Ovary (tissue), 9 donors: ENCODE data around the gene SIAH3. TPM values are rescaled to one million over a fixed set of nuclear protein-coding genes. Genes with fewer than 3 reads are reported as not detected.

Experiments
- DNase-seq, 5 donors: peaks; one replicate each; pipeline ENCODE4 v3.0.0-alpha.2; 2019 to 2020
- H3K27ac ChIP-seq, 2 donors: fragments of 200-600 bp; one replicate each; pipeline versions ENCODE4 v1.5.1 to v1.8.0; 2019 to 2022
- H3K27me3 ChIP-seq: fragments of 200-600 bp; one replicate; pipeline ENCODE4 v1.8.0; 2022
- H3K36me3 ChIP-seq: fragments of 200-600 bp; sonication (generic); one replicate; pipeline ENCODE4 v1.5.1; 2019
- H3K4me1 ChIP-seq: one replicate; pipeline ENCODE4 v1.8.1; 2013; ENCODE audit warnings: mild to moderate bottlenecking, moderate library complexity; ENCODE audit not compliant: insufficient read depth
- H3K4me3 ChIP-seq: fragments of 200-600 bp; sonication (generic); one replicate; pipeline ENCODE4 v1.5.1; 2017
- H3K9me3 ChIP-seq, 2 donors: fragments of 200-600 bp in 1 of 2; sonication (generic) in 1 of 2; one replicate each; pipeline versions ENCODE4 v1.5.1 to v1.8.1; 2013 to 2019; ENCODE audit warnings: mild to moderate bottlenecking in 1 of 2, moderate library complexity in 1 of 2
- EP300 ChIP-seq: sonication (generic); formaldehyde crosslinking; IDR thresholded peaks from one replicate; pipeline ENCODE4 v1.6.1; 2017; ENCODE audit warnings: antibody characterized with exemption
- POLR2A ChIP-seq: fragments of 450-650 bp; IDR thresholded peaks from one replicate; pipeline ENCODE4 v1.6.1; 2017; ENCODE audit warnings: antibody characterized with exemption, mild to moderate bottlenecking, moderate library complexity
- WGBS, 3 donors: extraction: QIAGEN DNeasy Blood & Tissue Kit in 1 of 3; methylation state at CpG; one replicate each; pipeline versions ENCODE4 v1.1.5 to v1.1.7; 2013 to 2017; 5-methylcytosine and 5-hydroxymethylcytosine counted together
- intact Hi-C, 4 donors: fragments of 100-400 bp; cut with DNase I; formaldehyde crosslinking; loops; one replicate each; pipeline versions ENCODE4 v1.11.0 to v1.15.1; 2022 to 2023
- polyA plus RNA-seq, 2 donors: library from polyadenylated mRNA; stranded (reverse); fragments of 200-250 nt in 1 of 2; fragments of 350-450 nt in 1 of 2; fragmentation: Illumina TruSeq in 1 of 2; extraction: RNeasy Lipid Tissue Mini Kit (QIAGEN cat#74804) in 1 of 2; gene quantifications; one replicate each; pipeline ENCODE4 v1.2.3, GENCODE V29; 2013 to 2014
- total RNA-seq, 7 donors: library from RNA; depleted of rRNA in 2 of 7; stranded (reverse); fragments of >200 nt in 2 of 7; fragmentation: NEBNext Ultra II Directional in 3 of 7; extraction: Animal tissue kit (Norgen Biotek cat#: 25700) in 3 of 7; gene quantifications; one replicate each; pipeline versions ENCODE4 v1.1.0 to v1.2.4, GENCODE V29; 2016 to 2023
- TF ChIP-seq, protein P1 (sequence below), 3 donors: fragments of 450-650 bp in 2 of 3; fragments of 200-600 bp in 1 of 3; IDR thresholded peaks; one replicate each; pipeline versions ENCODE4 v1.5.1 to v1.8.0; 2016 to 2022; ENCODE audit warnings: antibody characterized with exemption in 3 of 3, mild to moderate bottlenecking in 1 of 3
- donor health status: DM: no; HTN: no; CAD: no; lungs with moderate emphysema.
- donor health status: DM: no; HTN: no; CAD: no.
- donor health status: Bipolar disorder and iron deficiency.
- donor health status: DM: yes; HTN: yes; CAD: no.
- donor health status: DM: no; HTN: no; CAD: no.
- donor health status: DM: yes; HTN: yes; CAD: no.

SIAH3 gene
- total and polyA plus RNA-seq, 9 donors: 0.01 to 2.3 (median 0.24) TPM; not detected in 2

DNA sequence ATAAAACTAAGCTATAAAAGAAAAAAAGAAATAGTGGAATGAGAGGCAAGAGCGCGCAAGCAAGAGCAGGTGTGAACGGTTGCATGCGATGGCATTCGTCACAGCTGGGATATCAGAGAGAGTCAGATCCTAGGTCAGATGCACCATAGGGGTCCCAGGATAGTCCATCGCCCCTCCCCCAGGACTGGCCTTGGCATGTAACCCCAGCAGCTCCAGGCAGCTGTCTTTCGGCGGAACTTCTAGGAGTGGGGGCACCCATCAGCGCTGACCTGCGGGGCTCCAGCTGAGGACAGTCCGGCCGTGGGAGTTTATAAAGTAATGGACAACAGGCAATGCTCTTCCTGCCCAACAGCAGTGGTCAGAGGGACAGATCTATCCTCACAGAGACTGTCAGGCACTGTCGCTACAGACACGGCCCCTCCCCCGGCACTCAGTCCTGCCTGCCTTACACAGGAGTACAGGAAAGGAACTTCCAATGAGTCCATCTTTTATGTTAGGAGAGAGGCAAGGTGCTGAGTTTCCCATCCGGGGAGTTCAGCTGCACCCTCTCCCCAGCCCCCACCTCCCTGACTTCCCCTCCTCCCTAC is 1.4 kb downstream of the SIAH3 start:
- DNase-seq: no peak
- Histone ChIP-seq H3K4me3 (no peak overlapping the region), H3K27ac (no peak overlapping the region), H3K27me3 (no peaks in the 10 kb centered on the region), H3K4me1 (peaks cover 2% of the 10 kb centered on the region), H3K36me3 (no peaks in the 10 kb centered on the region), H3K9me3 (no peaks in the 10 kb centered on the region)
- TF ChIP-seq POLR2A (no peak), EP300 (no peak)
- TF ChIP-seq, protein P1, sequence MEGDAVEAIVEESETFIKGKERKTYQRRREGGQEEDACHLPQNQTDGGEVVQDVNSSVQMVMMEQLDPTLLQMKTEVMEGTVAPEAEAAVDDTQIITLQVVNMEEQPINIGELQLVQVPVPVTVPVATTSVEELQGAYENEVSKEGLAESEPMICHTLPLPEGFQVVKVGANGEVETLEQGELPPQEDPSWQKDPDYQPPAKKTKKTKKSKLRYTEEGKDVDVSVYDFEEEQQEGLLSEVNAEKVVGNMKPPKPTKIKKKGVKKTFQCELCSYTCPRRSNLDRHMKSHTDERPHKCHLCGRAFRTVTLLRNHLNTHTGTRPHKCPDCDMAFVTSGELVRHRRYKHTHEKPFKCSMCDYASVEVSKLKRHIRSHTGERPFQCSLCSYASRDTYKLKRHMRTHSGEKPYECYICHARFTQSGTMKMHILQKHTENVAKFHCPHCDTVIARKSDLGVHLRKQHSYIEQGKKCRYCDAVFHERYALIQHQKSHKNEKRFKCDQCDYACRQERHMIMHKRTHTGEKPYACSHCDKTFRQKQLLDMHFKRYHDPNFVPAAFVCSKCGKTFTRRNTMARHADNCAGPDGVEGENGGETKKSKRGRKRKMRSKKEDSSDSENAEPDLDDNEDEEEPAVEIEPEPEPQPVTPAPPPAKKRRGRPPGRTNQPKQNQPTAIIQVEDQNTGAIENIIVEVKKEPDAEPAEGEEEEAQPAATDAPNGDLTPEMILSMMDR (IDR thresholded peaks at IDR 0.05): no peak
- intact Hi-C loops: no loop called here
- 23 to 29% (median 24%) methylated on average over 16 of the region's 16 CpGs for WGBS, 3 donors

DNA sequence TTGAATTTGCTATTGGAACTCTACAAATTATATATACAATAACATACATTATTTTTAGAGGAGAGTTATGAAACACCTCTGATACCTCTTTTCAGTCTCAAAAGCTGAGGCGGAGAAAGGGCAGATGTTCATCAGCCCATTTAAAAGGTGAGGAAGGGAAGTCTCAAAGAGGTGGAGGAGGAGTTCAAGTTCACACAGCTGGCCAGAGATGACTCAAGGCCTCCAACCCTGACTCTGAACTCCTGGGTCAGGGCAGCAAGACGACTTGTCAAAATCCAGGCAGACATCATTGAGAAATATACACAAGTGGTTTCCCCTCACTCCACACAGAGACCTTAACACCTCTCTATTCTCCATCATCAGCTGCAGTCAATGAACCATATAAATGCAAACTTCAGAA is 2.1 kb downstream of the SIAH3 start:
- Histone ChIP-seq H3K4me1 (peaks cover 2% of the 10 kb centered on the region), H3K27ac (no peak overlapping the region), H3K27me3 (no peaks in the 10 kb centered on the region), H3K9me3 (no peaks in the 10 kb centered on the region), H3K4me3 (no peak overlapping the region), H3K36me3 (no peaks in the 10 kb centered on the region)
- WGBS, 3 donors: 56 to 73% (median 69%) methylated on average over 2 of the region's 2 CpGs
- intact Hi-C loops: no loop called here
- DNase-seq: no peak
- TF ChIP-seq, protein P1 (IDR thresholded peaks at IDR 0.05): no peak
- no peak for TF ChIP-seq POLR2A
- TF ChIP-seq EP300: no peak

DNA sequence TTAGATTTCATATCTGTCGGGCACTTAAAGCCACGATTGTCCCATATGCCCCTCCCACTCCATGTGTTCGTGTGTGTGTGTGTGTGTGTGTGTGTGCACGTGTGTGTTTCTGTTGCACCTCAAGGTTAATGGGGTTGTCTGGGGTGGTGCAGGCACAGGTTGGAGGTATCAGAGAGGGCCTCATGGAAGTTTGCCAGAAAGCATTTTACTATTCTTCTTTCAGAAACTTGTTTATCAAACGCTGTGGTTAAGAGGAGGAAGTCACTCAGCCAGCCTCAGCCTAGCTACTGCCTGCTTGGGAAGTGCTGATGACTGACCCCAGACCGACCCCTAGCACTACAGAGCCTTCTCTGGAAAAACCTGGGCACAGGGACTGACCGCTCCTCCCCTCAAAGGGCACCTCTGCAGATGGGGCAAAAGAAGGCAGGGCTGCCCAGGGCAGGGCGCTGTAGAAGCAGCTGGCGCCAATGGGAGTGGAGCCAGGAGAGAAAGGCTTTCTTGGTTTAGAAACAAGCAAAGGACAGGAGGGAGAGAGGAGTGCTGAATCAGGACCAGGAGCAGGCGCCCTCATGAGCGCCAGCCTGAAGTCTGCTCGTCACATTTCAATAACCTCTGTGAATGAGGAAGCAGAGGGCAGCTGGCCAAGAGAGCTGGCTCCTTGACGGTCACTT is 3.9 kb downstream of the SIAH3 start:
- Histone ChIP-seq H3K4me3 (no peak overlapping the region), H3K36me3 (no peaks in the 10 kb centered on the region), H3K27me3 (no peaks in the 10 kb centered on the region), H3K27ac (no peak overlapping the region), H3K9me3 (no peaks in the 10 kb centered on the region), H3K4me1 (peaks cover 2% of the 10 kb centered on the region)
- TF ChIP-seq POLR2A (no peak), EP300 (no peak)
- TF ChIP-seq, protein P1 (IDR thresholded peaks at IDR 0.05): no peak
- no peak for DNase-seq
- WGBS, 3 donors: 36 to 59% (median 57%) methylated on average over 13 of the region's 13 CpGs
- intact Hi-C loops: no loop called here

DNA sequence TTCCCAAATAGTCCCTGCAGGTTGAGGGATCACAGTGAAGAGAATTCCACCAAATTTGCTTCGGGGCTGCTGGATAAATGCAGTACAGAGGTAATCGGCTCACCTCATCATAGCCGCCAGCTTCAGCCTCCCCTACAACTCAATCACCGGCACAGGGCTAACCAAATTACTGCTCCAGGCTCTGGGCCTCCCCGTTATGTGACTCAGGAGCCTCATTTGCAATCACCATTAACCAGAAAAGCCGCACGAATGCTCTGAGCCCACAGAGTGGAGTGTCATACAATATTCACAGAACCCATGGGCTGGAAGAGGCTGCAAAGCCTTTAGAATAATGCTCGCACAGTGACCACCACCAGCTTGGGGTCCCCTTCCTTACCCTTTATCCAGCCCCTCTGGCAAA is 4.9 kb downstream of the SIAH3 start:
- DNase-seq: no peak
- 90 to 94% (median 93%) methylated on average over 8 of the region's 8 CpGs for WGBS, 3 donors
- no peak overlapping the region for H3K4me3 ChIP-seq
- intact Hi-C loops: no loop called here
- H3K4me1 ChIP-seq: peaks cover 2% of the 10 kb centered on the region
- H3K27ac ChIP-seq: no peak overlapping the region
- H3K27me3 ChIP-seq: no peaks in the 10 kb centered on the region
- no peaks in the 10 kb centered on the region for H3K36me3 ChIP-seq
- TF ChIP-seq, protein P1 (IDR thresholded peaks at IDR 0.05): no peak
- TF ChIP-seq EP300 (no peak), POLR2A (no peak)
- H3K9me3 ChIP-seq: no peaks in the 10 kb centered on the region
